ENCODE results near the gene CACNA1D. TPM values are rescaled to one million over a fixed set of nuclear protein-coding genes. Genes with fewer than 3 reads are reported as not detected.

Gene CACNA1D
- total and polyA plus RNA-seq, 2 donors (not counting 3 experiments of a cell fraction or from before 2014, with no cell fraction given) = 0.06 TPM; not detected in 1

DNA sequence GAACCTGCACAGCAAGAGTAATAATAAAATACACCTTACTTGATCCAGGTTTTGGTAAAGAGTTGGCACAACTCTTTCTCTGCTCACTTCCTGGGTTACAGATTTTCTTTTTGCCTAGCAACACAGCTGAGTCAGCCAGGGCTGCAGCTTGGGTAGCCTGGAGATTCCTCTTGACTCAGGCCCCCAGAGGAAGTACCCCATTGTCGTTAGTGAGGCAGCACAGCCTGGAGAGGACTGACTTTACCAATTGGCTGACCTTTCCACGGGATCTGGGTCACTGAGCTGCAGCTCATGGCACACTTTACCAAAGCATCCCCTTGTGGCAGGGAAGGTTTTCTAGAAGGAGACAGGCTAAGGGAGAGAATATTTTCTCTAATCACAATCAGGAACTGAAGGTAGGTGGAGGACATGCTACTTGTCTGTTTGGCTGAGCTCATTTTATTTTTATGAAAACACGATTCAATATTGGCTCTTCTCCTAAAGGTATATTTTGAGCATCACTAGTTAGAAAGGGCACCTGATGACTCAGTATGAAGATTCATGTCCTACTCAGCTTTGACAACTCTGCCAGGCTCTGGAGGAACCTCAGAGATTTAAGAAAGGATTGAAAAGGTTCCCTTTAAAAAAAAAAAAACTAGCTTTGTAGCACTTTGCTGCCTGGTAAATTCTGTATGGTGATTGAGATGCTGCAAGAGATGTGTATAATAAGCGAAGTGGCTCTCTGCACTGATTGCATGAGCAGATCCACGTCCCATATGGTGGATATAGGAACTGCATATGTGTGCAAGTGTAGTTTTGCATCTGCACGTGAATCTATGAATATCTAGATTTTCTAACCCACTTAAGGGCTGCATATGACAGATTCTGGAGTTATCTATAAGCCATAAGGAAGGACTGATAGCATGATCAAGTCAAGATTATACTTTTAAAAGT lies 227.0 kb downstream of the CACNA1D start:
- Histone ChIP-seq H3K9ac (replicated peaks; ENCODE audit: extremely low read depth, insufficient read depth, low read length) (no peak overlapping the region), H3K27ac (ENCODE audit: insufficient read depth, low read depth, low read length) (no peak overlapping the region), H3K9me1 (replicated peaks; ENCODE audit: control insufficient read depth, extremely low read depth, insufficient read depth, low read length) (no peaks in the 10 kb centered on the region), H3K9me3 (replicated peaks; ENCODE audit: control insufficient read depth, insufficient read depth, low read length) (no peaks in the 10 kb centered on the region), H2AFZ (ENCODE audit: low read depth, low read length) (no peak overlapping the region), H3K4me1 (ENCODE audit: control insufficient read depth, extremely low read depth, insufficient read depth, low read length) (no peaks in the 10 kb centered on the region), H3K36me3 (ENCODE audit: control insufficient read depth in 2 of 2, extremely low read depth in 1 of 2, insufficient read depth in 2 of 2, low read length in 2 of 2) (no peaks in the 10 kb centered on the region), H3K79me2 (ENCODE audit: control insufficient read depth, insufficient read depth, low read length) (no peaks in the 10 kb centered on the region), H3K4me3 (replicated peaks in 1 of 3; ENCODE audit: insufficient read depth in 1 of 3, low read depth in 1 of 3, low read length in 3 of 3) (no peak overlapping the region), H3K4me2 (ENCODE audit: insufficient read depth, low read length) (no peak overlapping the region), H3K27me3 (ENCODE audit: control insufficient read depth in 2 of 2, insufficient read depth in 2 of 2, low read length in 2 of 2) (peaks cover 0 to 2% of the 10 kb centered on the region in 2 experiments), H4K20me1 (replicated peaks; ENCODE audit: control insufficient read depth, extremely low read depth, insufficient read depth, low read length) (no peaks in the 10 kb centered on the region)
- no peak for DNase-seq (ENCODE audit: low read depth, low spot score)
- dilution Hi-C loops (cut with MboI; ENCODE audit: extremely low pct_ligation_motif_present, low sequenced_read_pairs) = no loop called here
- FAIRE-seq = no peak
- intact Hi-C loops (cut with micrococcal nuclease) = no loop called here
- TF ChIP-seq MAX (IDR thresholded peaks at IDR 0.05; ENCODE audit: insufficient read depth, insufficient read length) (no peak), JUN (IDR thresholded peaks at IDR 0.05; ENCODE audit: borderline replicate concordance, insufficient read depth, insufficient read length, low read depth) (no peak), GATA2 (IDR thresholded peaks at IDR 0.05; ENCODE audit: insufficient read depth, insufficient read length, low read depth, low read length) (no peak), CTCF (IDR thresholded peaks at IDR 0.05; ENCODE audit: extremely low read depth in 1 of 2, insufficient read depth in 1 of 2, low read depth in 1 of 2, low read length in 2 of 2) (no peak), MYC (IDR thresholded peaks at IDR 0.05; ENCODE audit: low read depth, low read length) (no peak), POLR2A (IDR thresholded peaks at IDR 0.05; ENCODE audit: low read depth, low read length) (no peak), POLR2AphosphoS5 (IDR thresholded peaks at IDR 0.05; ENCODE audit: insufficient read depth, low read depth, low read length) (no peak), FOS (IDR thresholded peaks at IDR 0.05; ENCODE audit: borderline replicate concordance, insufficient read depth, low read length) (no peak), EZH2 (IDR thresholded peaks at IDR 0.05; ENCODE audit: borderline replicate concordance, low read depth, low read length, severe bottlenecking) (no peak)
- ChIA-PET POLR2A (no interaction called here), CTCF (interaction anchor here (0.8 to 1.8 kb wide), 2 partner anchors 8 to 14 kb away, joined by 3 to 4 read pairs; no protein-coding TSS in a partner anchor)
- BruUV-seq (replicated peaks) = no TSS peak
